GM12874 (cell line): ENCODE data around the gene TM9SF1.

Experiments
- TF ChIP-seq, protein P1 (sequence below): IDR thresholded peaks from 2 replicates; pipeline ENCODE4 v1.5.1; 2011; ENCODE audit warnings: low read depth, mild to moderate bottlenecking, control low read depth, low read length, moderate library complexity; ENCODE audit not compliant: insufficient read depth

TM9SF1 gene

DNA sequence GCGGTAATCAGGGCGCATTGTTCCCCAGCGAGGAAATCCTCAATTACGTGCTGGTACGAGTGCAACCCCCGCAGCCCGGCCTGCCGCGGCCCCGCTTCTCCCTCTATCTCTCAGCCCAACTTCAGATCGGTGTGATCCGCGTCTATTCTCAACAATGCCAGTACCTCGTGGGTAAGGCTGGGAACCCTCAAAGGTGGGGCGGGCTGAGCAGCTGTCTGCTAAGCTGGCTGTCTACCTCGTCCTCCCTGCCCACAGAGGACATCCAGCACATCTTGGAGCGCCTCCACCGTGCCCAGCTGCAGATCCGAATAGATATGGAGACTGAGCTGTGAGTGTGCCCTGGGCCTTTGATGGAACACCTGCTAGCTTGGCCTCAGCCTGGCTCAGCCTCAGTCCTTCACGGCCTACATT is 22.4 kb downstream of the TM9SF1 start:
- TF ChIP-seq, protein P1, sequence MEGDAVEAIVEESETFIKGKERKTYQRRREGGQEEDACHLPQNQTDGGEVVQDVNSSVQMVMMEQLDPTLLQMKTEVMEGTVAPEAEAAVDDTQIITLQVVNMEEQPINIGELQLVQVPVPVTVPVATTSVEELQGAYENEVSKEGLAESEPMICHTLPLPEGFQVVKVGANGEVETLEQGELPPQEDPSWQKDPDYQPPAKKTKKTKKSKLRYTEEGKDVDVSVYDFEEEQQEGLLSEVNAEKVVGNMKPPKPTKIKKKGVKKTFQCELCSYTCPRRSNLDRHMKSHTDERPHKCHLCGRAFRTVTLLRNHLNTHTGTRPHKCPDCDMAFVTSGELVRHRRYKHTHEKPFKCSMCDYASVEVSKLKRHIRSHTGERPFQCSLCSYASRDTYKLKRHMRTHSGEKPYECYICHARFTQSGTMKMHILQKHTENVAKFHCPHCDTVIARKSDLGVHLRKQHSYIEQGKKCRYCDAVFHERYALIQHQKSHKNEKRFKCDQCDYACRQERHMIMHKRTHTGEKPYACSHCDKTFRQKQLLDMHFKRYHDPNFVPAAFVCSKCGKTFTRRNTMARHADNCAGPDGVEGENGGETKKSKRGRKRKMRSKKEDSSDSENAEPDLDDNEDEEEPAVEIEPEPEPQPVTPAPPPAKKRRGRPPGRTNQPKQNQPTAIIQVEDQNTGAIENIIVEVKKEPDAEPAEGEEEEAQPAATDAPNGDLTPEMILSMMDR: no peak

DNA sequence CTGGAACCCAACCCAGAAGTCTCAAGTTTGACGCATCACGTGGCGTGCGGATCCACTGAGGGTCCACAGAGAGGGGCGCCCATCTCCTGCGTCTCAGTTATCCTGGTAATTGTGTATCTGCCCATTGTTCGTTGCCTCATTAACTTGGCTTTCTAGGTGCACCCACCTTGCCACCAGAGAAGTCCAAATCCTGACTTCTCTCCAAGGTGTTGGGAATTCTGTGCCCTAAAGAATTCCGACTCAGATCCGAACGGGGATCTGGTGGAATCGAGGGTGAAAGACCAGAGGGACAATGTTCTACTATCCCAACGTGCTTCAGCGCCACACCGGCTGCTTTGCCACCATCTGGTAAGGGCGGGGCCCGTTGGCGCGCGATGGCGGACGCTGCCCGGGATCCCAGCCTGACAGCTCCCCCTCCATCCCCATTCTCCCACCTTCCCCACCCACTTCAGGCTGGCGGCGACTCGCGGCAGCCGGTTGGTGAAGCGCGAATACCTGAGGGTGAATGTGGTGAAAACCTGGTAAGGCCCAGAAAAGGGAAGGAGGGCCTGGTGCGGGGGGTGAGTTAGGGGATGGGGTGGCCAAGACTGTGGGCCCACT is 22.9 kb downstream of the TM9SF1 start:
- TF ChIP-seq, protein P1: no peak

DNA sequence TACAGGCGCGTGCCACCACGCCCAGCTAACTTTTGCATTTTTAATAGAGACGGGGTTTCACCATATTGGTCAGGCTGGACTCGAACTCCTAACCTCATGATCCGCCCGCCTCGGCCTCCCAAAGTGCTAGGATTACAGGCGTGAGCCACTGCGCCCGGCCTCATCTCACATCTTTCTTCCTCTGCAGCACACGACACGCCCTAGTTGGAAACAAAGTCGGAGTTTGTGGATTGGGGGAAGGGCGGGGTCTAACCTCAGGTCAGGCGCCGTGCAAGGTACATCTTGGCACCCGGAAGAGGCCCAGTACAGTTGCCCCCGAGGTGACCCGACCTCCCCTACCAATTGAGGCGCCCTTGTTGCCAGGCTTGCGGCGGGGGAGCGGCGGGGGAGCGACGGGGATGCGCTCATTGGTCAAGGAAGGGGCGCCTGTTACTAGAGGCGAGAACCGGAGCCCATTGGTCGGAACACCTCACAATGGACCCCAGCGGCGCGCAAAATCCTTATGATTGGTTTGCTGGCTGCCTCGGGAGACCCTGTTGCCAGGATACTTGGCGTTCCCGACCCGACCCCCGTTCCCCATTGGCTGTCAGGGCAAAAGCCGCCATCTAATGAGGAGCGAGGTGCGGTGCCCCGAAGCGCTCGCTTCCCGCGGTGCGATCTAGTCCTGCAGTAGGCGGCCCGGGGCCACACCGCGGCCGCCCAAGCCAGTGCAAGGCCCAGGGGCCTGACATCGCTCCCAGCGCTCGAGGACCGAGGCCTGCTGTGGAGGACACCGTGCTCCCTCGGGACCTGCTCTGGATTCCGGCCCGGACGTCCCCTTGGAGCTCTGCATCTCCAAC is 23.6 kb downstream of the TM9SF1 start, which contains the start of gene REC8:
REC8 (plus strand) TSS at position 659 of the 839 bp plus-strand sequence. CDS start 473 bp downstream, outside the sequence.
- TF ChIP-seq, protein P1: no peak

DNA sequence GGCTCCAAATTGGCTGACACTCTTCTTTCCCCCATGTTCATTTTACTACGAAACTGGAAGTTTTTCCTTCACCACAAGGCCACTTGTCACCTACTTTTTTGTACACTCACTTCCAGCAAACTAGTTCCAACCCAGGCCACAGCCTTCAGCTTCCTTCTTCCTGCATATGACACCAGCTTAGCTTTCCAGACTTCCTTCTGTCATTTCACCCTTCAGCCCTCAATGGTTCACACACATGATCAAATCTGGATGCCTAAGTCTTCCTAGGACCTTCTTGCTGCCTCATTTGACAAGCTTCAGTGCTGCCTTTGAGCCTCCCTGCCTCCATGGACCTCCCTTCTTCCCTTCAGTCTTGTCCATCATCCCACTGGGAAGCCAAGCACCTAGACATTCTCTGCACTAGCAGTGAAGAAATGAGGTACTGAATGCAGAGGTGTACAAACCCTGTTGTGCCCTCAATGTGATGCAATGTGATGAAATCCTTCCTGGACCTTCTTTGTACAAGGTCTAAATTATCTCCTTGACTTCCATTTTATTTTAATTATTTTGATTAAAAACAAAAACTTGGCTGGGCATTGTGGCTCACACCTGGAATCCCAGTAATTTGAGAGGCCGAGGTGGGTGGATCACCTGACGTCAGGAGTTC is 27.6 kb downstream of the TM9SF1 start:
- TF ChIP-seq, protein P1: no peak

DNA sequence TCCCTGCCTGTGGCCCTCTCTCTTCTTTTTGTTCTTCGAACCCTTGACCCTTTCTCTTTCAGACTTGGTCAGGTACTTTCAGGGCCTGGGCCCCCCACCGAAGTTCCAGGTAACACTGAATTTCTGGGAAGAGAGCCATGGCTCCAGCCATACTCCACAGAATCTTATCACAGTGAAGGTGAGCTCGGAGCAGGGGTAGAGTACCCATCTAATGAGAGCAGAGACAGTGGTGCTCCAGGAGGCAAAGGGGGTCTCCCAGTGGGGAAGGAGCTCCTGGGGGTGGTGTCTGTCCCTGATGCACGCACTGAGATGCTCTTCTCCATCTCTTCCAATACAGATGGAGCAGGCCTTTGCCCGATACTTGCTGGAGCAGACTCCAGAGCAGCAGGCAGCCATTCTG is 29.5 kb downstream of the TM9SF1 start:
- TF ChIP-seq, protein P1: no peak

DNA sequence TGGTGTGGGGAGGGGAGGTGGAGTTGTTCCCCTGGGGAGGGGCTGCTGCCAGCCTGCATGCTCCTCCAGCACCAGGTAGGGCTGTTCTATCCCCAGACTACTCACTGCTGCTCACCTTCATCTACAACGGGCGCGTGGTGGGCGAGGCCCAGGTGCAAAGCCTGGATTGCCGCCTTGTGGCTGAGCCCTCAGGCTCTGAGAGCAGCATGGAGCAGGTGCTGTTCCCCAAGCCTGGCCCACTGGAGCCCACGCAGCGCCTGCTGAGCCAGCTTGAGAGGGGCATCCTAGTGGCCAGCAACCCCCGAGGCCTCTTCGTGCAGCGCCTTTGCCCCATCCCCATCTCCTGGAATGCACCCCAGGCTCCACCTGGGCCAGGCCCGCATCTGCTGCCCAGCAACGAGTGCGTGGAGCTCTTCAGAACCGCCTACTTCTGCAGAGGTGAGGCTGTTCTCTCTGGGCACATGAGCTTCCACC is 30.7 kb downstream of the TM9SF1 start:
- TF ChIP-seq, protein P1: no peak

DNA sequence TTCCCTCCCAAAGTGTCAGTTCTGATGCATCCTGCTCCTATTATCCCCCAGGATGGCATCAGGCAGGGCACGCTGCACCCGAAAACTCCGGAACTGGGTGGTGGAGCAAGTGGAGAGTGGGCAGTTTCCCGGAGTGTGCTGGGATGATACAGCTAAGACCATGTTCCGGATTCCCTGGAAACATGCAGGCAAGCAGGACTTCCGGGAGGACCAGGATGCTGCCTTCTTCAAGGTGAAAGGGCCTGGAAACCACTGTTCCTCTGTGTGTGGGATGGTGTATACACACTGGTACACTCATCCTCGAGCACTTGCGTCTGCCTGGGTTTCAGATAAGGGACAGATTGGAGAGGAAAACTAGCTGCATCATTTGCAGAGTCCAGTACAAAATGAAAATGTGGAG is 33.1 kb downstream of the TM9SF1 start:
- TF ChIP-seq, protein P1: no peak
